HT1080 (cell line): ENCODE results near the gene PSME3IP1. TPM values are rescaled to one million over a fixed set of nuclear protein-coding genes. Genes with fewer than 3 reads are reported as not detected.
"Not testable (repeated sequence)": the region's sequence is repeated elsewhere in the genome, so short reads cannot be mapped to it uniquely, and the experiment has no call there.

Experiments
- DNase-seq: peaks from one replicate; pipeline ENCODE4 v3.0.0-alpha.2; 2015; ENCODE audit warnings: low read depth
- total RNA-seq: library from RNA; depleted of rRNA; stranded (reverse); fragments of >200 nt; shearing (Covaris generic); gene quantifications from 2 replicates; pipeline ENCODE4 v1.2.3, GENCODE V29; 2014

Gene PSME3IP1
- total RNA-seq, 1 experiment from 2014 or later = 102 TPM

GRCh38 chr16:57125969-57126368, 59.9 kb downstream of the PSME3IP1 start:
- DNase-seq = no peak

- no peak for DNase-seq
Measured at GRCh38 chr16:57125376-57125775, 60.5 kb downstream of the PSME3IP1 start.

GRCh38 chr16:57123974-57124674, 61.7 kb downstream of the PSME3IP1 start:
- DNase-seq = no peak

- no peak for DNase-seq
Measured at GRCh38 chr16:57123216-57123973, 62.4 kb downstream of the PSME3IP1 start.

- no peak for DNase-seq
Measured at GRCh38 chr16:57118461-57119084, 67.3 kb downstream of the PSME3IP1 start.

GRCh38 chr16:57115514-57116182, 70.2 kb downstream of the PSME3IP1 start:
- no peak for DNase-seq

- no peak for DNase-seq
Measured at GRCh38 chr16:57115168-57115513, 70.7 kb downstream of the PSME3IP1 start.

GRCh38 chr16:57113664-57114063, 72.2 kb downstream of the PSME3IP1 start:
- DNase-seq = no peak

GRCh38 chr16:57113042-57113453, 72.8 kb downstream of the PSME3IP1 start:
- DNase-seq = peak; percentile 61

GRCh38 chr16:57112403-57113041, 73.3 kb downstream of the PSME3IP1 start:
- no peak for DNase-seq

GRCh38 chr16:57111420-57111819, 74.4 kb downstream of the PSME3IP1 start:
- no peak for DNase-seq

- no peak for DNase-seq
Measured at GRCh38 chr16:57110937-57111336, 74.9 kb downstream of the PSME3IP1 start.

- not testable (repeated sequence) for DNase-seq
Measured at GRCh38 chr16:57109259-57110105, 76.4 kb downstream of the PSME3IP1 start.

- no peak for DNase-seq
Measured at GRCh38 chr16:57108432-57108831, 77.4 kb downstream of the PSME3IP1 start.

GRCh38 chr16:57107321-57107922, 78.4 kb downstream of the PSME3IP1 start:
- no peak for DNase-seq

GRCh38 chr16:57106767-57107166, 79.1 kb downstream of the PSME3IP1 start:
- DNase-seq = peak; percentile 52

GRCh38 chr16:57105184-57105583, 80.7 kb downstream of the PSME3IP1 start:
- no peak for DNase-seq

- DNase-seq = no peak
Measured at GRCh38 chr16:57104706-57105105, 81.1 kb downstream of the PSME3IP1 start.

- no peak for DNase-seq
Measured at GRCh38 chr16:57102888-57103851, 82.7 kb downstream of the PSME3IP1 start.
